RWPE1 (cell line): ENCODE results near the gene SHB.

Experiments used
- CTCF ChIA-PET: fragments of 350-600 bp; sonication (Branson Sonifier 250); formaldehyde crosslinking; extraction: SDS; loops from one replicate; lab custom pipeline; 2021; lab: Yijun Ruan, JAX
- POLR2A ChIA-PET: fragments of 400-600 bp; formaldehyde crosslinking; extraction: SDS; loops from one replicate; lab custom pipeline; 2020; ENCODE audit warnings: antibody characterized with exemption; ENCODE audit not compliant: low non-redundant PET; lab: Yijun Ruan, JAX
- DNase-seq: peaks from one replicate; pipeline ENCODE4 v3.0.0; 2012; ENCODE audit warnings: low spot score
- H3K27ac ChIP-seq: fragments of 450-650 bp; 2 replicates; pipeline ENCODE4 v1.5.1; 2017
- CTCF ChIP-seq: fragments of 450-650 bp; conservative IDR thresholded peaks from 2 replicates; pipeline ENCODE4 v1.5.1; 2017; ENCODE audit warnings: low read depth, mild to moderate bottlenecking

The SHB gene

DNA sequence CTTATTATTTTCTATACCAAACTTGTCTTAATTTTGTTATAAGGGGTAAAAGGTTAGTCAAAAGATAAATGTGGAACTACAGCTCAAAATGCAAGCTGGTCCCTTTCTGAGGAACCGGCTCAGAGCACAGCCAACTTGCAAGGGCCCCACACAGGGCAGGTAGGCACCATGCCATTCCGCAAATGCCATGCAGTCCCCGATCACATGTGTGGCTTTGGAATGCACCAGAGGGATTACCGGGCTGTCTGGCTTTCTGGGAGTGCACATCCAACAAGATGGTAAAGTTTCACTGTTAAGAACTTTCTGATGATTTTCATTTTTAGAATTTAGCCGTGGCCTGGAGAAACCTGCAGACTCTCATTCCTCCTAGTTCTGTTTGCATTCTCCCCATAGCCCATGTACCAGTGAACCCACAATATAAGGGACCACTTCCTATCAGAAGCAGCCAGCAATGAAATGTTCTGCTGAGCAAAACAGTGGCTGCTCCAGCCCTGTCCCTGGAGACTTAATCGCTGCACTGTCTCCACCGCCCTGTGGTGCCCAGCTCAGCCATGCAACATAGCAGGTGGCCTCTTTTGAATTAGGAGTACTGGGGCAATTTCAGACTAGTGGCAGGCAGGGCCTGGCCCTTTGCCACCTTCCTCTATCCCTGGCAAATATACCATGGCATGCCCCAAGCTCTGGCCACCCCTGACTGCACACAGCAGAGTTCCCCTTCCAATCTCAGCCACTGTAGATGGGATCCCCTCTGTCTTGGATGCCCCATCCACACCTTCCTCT lies 11.4 kb downstream of the SHB start:
- peak; percentile 41 for DNase-seq
- ChIA-PET CTCF (no interaction called here), POLR2A (no interaction called here)
- H3K27ac ChIP-seq: peak overlapping the region; percentile 75
- no peak for TF ChIP-seq CTCF

DNA sequence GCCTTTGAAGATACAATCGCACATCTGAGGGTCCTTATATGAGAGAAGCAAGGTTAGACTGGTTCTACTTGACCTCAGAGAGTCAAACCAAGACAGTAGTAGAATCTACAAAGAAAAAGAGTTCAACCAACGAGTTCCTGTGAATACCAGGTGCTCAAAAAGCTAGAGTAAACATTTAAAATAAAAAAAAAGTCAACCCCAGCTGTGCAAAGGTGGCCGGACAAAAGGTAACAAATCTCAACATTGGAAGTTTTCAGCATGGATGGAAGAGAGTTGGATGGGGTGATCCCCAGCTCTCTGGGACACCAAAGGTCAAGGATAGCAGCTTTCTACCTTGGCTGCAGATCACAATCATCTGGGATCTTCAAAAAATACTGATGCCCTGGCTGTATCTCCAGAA lies 14.4 kb downstream of the SHB start:
- ChIA-PET CTCF (interaction anchor here (0.7 to 1.4 kb wide), 2 partner anchors 18 to 329 kb away, joined by 4 read pairs; no protein-coding TSS in a partner anchor), POLR2A (no interaction called here)
- TF ChIP-seq CTCF: no peak
- H3K27ac ChIP-seq: no peak overlapping the region
- DNase-seq: no peak

GRCh38 chr9:38053697-38054461 lies 15.1 kb downstream of the SHB start:
- CTCF ChIA-PET: interaction anchor here (0.7 to 1.4 kb wide), 2 partner anchors 17 to 330 kb away, joined by 4 read pairs; no protein-coding TSS in a partner anchor
- POLR2A ChIA-PET: no interaction called here
- DNase-seq: no peak
- no peak for TF ChIP-seq CTCF
- peak overlapping the region; percentile 33 for H3K27ac ChIP-seq

DNA sequence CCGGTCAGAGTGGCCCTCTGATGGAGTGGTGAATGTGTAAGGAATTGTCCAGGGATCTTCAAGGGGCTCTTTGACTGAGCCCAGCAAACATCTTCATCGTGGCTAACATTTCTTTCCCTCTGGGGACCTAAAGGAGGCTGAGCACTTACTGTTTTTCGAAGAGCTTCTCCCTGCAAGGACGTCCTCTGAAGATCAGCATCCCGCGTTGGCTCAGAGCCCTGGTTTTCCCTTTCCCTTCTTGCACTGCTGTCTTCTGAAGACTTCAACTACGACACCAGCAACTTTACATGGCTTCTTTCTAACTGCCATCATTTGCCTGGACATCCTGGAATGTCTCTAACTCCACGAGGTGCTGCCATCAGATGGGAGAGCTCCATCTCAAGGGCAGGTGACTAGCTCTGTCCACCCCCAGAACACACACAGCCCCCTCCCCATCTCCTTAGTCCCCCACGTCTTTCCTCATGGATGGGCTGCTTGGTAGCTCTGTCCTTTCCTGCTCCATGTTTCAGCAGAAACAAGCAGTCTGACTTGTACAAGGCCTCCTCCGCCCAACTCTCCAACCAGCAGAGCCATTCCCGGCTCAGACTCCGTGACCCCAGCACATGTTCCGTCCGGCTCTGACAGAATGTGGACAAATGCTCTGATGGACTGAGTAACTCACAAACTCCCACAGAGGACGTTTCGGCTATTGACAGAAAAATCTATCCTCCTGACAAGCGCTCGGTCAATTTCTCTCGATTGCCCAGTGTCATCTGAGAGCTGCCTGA lies 17.1 kb downstream of the SHB start:
- no peak for TF ChIP-seq CTCF
- no peak for DNase-seq
- peak overlapping the region; percentile 40 for H3K27ac ChIP-seq
- CTCF ChIA-PET: no interaction called here
- POLR2A ChIA-PET: no interaction called here

DNA sequence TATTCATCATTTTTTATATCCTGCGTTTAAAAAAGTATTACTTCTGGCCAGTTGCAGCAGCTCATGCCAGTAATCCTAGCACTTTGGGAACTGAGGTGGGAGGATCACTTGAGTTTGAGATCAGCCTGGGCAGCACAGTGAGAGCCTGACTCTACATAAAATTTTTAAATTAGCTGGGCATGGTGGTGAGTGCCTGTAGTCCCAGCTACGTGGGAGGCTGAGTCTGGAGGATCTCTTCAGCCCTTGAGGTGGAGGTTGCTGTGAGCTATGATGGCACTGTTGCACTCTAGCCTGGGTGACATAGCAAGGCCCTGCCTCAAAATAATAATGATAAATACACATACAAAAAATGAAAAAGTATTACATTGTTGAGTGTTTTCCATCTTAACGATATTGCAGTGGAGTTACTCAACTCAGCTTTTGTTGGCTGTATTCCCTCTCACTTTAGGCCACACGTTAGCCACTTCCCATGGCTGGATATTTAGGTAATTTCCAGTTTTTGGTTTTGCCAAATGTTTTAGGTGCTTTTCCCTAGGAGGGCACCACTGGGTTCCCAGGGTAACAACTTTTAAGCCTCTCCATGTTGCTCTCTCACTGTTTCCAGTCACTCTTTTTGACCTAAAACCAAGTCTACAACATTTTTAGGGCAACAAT lies 20.6 kb downstream of the SHB start:
- peak overlapping the region; percentile 92 for H3K27ac ChIP-seq
- POLR2A ChIA-PET: no interaction called here
- CTCF ChIA-PET: no interaction called here
- no peak for DNase-seq
- no peak for TF ChIP-seq CTCF
